ENCODE results near the gene CLIC3. TPM values are rescaled to one million over a fixed set of nuclear protein-coding genes. Genes with fewer than 3 reads are reported as not detected.

The CLIC3 gene
- 0.14 and 0.27 TPM in 2 replicates for total RNA-seq

GRCh38 chr9:136996361-136997292 is at the start of gene CLIC3:
TSS of gene CLIC3 (minus strand) at chr9:136996568. CDS start at chr9:136996543, 25 bp downstream.

GRCh38 chr9:137031904-137032640 is 35.7 kb upstream of the CLIC3 start, which contains the start of gene FUT7:
TSS of gene FUT7 (minus strand) at chr9:137032088. CDS start at chr9:137031991, 97 bp downstream.

GRCh38 chr9:137027369-137028262 is 31.2 kb upstream of the CLIC3 start, which contains the start of gene ABCA2:
TSS of gene ABCA2 (minus strand) at chr9:137028237. CDS start at chr9:137028140, 97 bp downstream.

GRCh38 chr9:136991993-136992818 is 4.2 kb downstream of the CLIC3 start, which contains the start of gene PAXX:
TSS of gene PAXX (plus strand) at chr9:136992422. CDS start at chr9:136992444, 22 bp downstream.

GRCh38 chr9:136982232-136983051 is 13.9 kb downstream of the CLIC3 start, which contains the start of gene LCNL1:
TSS of gene LCNL1 (plus strand) at chr9:136982993. CDS start at chr9:136983587, 594 bp downstream.

GRCh38 chr9:136977223-136977622 is 19.1 kb downstream of the CLIC3 start, which contains the start of gene PTGDS:
TSS of gene PTGDS (plus strand) at chr9:136977504. CDS start at chr9:136977579, 75 bp downstream.

GRCh38 chr9:136951541-136952320 is 44.6 kb downstream of the CLIC3 start, which contains the start of gene LCN12:
TSS of gene LCN12 (plus strand) at chr9:136952273. CDS start at chr9:136952328, 55 bp downstream.

Other genes with a start within 250 kb of the CLIC3 start
- not detected in 2 replicates for gene LCN6, start 248.0 kb downstream of the CLIC3 start, total RNA-seq
- not detected in 2 replicates for gene LCN8, start 238.3 kb downstream of the CLIC3 start, total RNA-seq
- gene LCN15, start 232.1 kb downstream of the CLIC3 start, total RNA-seq = not detected in 2 replicates
- gene TMEM141, start 205.2 kb downstream of the CLIC3 start, total RNA-seq = 42.9 and 43.6 TPM in 2 replicates
- gene CCDC183, start 200.2 kb downstream of the CLIC3 start, total RNA-seq = 0.13 TPM in 1 of 2 replicates, not detected in the other
- gene RABL6, start 188.6 kb downstream of the CLIC3 start, total RNA-seq = 68.1 and 77.0 TPM in 2 replicates
- gene AJM1, start 154.1 kb downstream of the CLIC3 start, total RNA-seq = 0.66 and 0.72 TPM in 2 replicates
- 51.4 and 81.0 TPM in 2 replicates for gene PHPT1, start 147.2 kb downstream of the CLIC3 start, total RNA-seq
- gene MAMDC4, start 144.2 kb downstream of the CLIC3 start, total RNA-seq = 1.9 and 2.0 TPM in 2 replicates
- gene EDF1, start 130.3 kb downstream of the CLIC3 start, total RNA-seq = 173 and 174 TPM in 2 replicates
- gene TRAF2, start 110.1 kb downstream of the CLIC3 start, total RNA-seq = 11.0 and 14.3 TPM in 2 replicates
- 95.3 and 115 TPM in 2 replicates for gene FBXW5, start 51.8 kb downstream of the CLIC3 start, total RNA-seq
- gene C8G, start 51.3 kb downstream of the CLIC3 start, total RNA-seq = not detected in 2 replicates
- not detected in 2 replicates for gene LCN12, start 44.3 kb downstream of the CLIC3 start, total RNA-seq
- gene PTGDS, start 19.1 kb downstream of the CLIC3 start, total RNA-seq = not detected in 2 replicates
- gene LCNL1, start 13.6 kb downstream of the CLIC3 start, total RNA-seq = not detected in 2 replicates
- gene PAXX, start 4.1 kb downstream of the CLIC3 start, total RNA-seq = 16.6 and 17.4 TPM in 2 replicates
- 11.0 and 12.3 TPM in 2 replicates for gene ABCA2, start 31.7 kb upstream of the CLIC3 start, total RNA-seq
- gene FUT7, start 35.5 kb upstream of the CLIC3 start, total RNA-seq = not detected in 2 replicates
- gene NPDC1, start 49.6 kb upstream of the CLIC3 start, total RNA-seq = 39.0 and 47.4 TPM in 2 replicates
- not detected in 2 replicates for gene ENTPD2, start 57.5 kb upstream of the CLIC3 start, total RNA-seq
- gene SAPCD2, start 74.0 kb upstream of the CLIC3 start, total RNA-seq = 19.7 and 36.7 TPM in 2 replicates
- 16.2 and 20.7 TPM in 2 replicates for gene UAP1L1, start 80.9 kb upstream of the CLIC3 start, total RNA-seq
- gene MAN1B1, start 90.4 kb upstream of the CLIC3 start, total RNA-seq = 45.7 and 53.3 TPM in 2 replicates
- 55.6 and 69.3 TPM in 2 replicates for gene DPP7, start 118.2 kb upstream of the CLIC3 start, total RNA-seq
- under 0.01 and 0.14 TPM in 2 replicates for gene GRIN1, start 142.6 kb upstream of the CLIC3 start, total RNA-seq
- gene LRRC26, start 173.5 kb upstream of the CLIC3 start, total RNA-seq = not detected in 2 replicates
- not detected in 2 replicates for gene TMEM210, start 175.5 kb upstream of the CLIC3 start, total RNA-seq
- 28.2 and 31.2 TPM in 2 replicates for gene ANAPC2, start 192.0 kb upstream of the CLIC3 start, total RNA-seq
- 84.6 and 91.9 TPM in 2 replicates for gene SSNA1, start 192.1 kb upstream of the CLIC3 start, total RNA-seq
- gene TPRN, start 204.2 kb upstream of the CLIC3 start, total RNA-seq = 6.3 and 8.7 TPM in 2 replicates
- gene TMEM203, start 209.1 kb upstream of the CLIC3 start, total RNA-seq = 25.2 and 27.3 TPM in 2 replicates
- gene NDOR1, start 209.1 kb upstream of the CLIC3 start, total RNA-seq = 8.2 and 11.1 TPM in 2 replicates
- gene RNF208, start 225.7 kb upstream of the CLIC3 start, total RNA-seq = 0.13 and 0.43 TPM in 2 replicates
- gene CYSRT1, start 228.6 kb upstream of the CLIC3 start, total RNA-seq = 0.27 and 0.29 TPM in 2 replicates
- 0.07 TPM in 1 of 2 replicates, not detected in the other for gene RNF224, start 230.9 kb upstream of the CLIC3 start, total RNA-seq
- gene SLC34A3, start 234.3 kb upstream of the CLIC3 start, total RNA-seq = not detected in 2 replicates
- gene TUBB4B, start 244.7 kb upstream of the CLIC3 start, total RNA-seq = 240 and 376 TPM in 2 replicates